GM10248 (cell line): ENCODE data around the gene EYA2.

Experiments
- CTCF ChIA-PET: fragments of 300-600 bp; sonication (Branson Sonifier 250); formaldehyde crosslinking; extraction: SDS; loops from one replicate; lab custom pipeline; 2021; ENCODE audit warnings: antibody characterized with exemption; lab: Yijun Ruan, JAX
- POLR2A ChIA-PET: fragments of 350-650 bp; sonication (Branson Sonifier 250); formaldehyde crosslinking; extraction: SDS; loops from one replicate; lab custom pipeline; 2020; ENCODE audit warnings: antibody characterized with exemption; lab: Yijun Ruan, JAX
- DNase-seq: peaks from one replicate; pipeline ENCODE4 v3.0.0; 2012; ENCODE audit errors: extremely low spot score
- CTCF ChIP-seq: IDR thresholded peaks from 2 replicates; pipeline ENCODE4 v1.5.1; 2012; ENCODE audit warnings: mild to moderate bottlenecking, low read depth; ENCODE audit errors: extremely low read depth, missing control alignments, control extremely low read depth

Gene EYA2

GRCh38 chr20:47221036-47221625 is 326.5 kb downstream of the EYA2 start:
- no peak for TF ChIP-seq CTCF
- CTCF ChIA-PET, result interaction anchor here (0.9 to 5.8 kb wide), 6 partner anchors 8 to 163 kb away, joined by 3 to 35 read pairs (median 6); no protein-coding TSS in a partner anchor
- POLR2A ChIA-PET, result no interaction called here
- no peak for DNase-seq

GRCh38 chr20:47222468-47223119 is 328.0 kb downstream of the EYA2 start:
- TF ChIP-seq CTCF, result no peak
- CTCF ChIA-PET, result interaction anchor here (1.0 to 2.9 kb wide), 5 partner anchors 9 to 162 kb away, joined by 3 to 12 read pairs (median 4); no protein-coding TSS in a partner anchor
- POLR2A ChIA-PET, result no interaction called here
- DNase-seq, result no peak

- ChIA-PET CTCF (interaction anchor here (0.8 to 2.2 kb wide), 5 partner anchors 9 to 160 kb away, joined by 3 to 12 read pairs (median 4); no protein-coding TSS in a partner anchor), POLR2A (no interaction called here)
- DNase-seq, result no peak
- no peak for TF ChIP-seq CTCF
Observed at GRCh38 chr20:47223896-47224295, 329.3 kb downstream of the EYA2 start.

- DNase-seq, result no peak
- no peak for TF ChIP-seq CTCF
- ChIA-PET POLR2A (no interaction called here), CTCF (interaction anchor here (0.8 to 2.2 kb wide), 4 partner anchors 9 to 159 kb away, joined by 3 to 12 read pairs (median 4); no protein-coding TSS in a partner anchor)
Observed at GRCh38 chr20:47224300-47224791, 329.7 kb downstream of the EYA2 start.

GRCh38 chr20:47224857-47225256 is 330.2 kb downstream of the EYA2 start:
- ChIA-PET CTCF (interaction anchor here (0.9 to 2.2 kb wide), 2 partner anchors 8 to 159 kb away, joined by 4 to 12 read pairs; no protein-coding TSS in a partner anchor), POLR2A (no interaction called here)
- no peak for TF ChIP-seq CTCF
- DNase-seq, result no peak

GRCh38 chr20:47225458-47225857 is 330.8 kb downstream of the EYA2 start:
- TF ChIP-seq CTCF, result no peak
- ChIA-PET POLR2A (no interaction called here), CTCF (interaction anchor here (2.2 kb wide), 1 partner anchor 158 kb away, joined by 12 read pairs; no protein-coding TSS in a partner anchor)
- no peak for DNase-seq
